Liver (tissue), 3 donors: ENCODE measurements around the gene DNAAF8.

Source experiments
- ATF3 ChIP-seq: IDR thresholded peaks from 2 replicates; pipeline ENCODE4 v1.6.1; 2016; ENCODE audit warnings: antibody characterized with exemption
- CTCF ChIP-seq: fragments of 150-350 bp; IDR thresholded peaks from 2 replicates; pipeline ENCODE4 v1.5.1; 2017; ENCODE audit warnings: improper control_type of control experiment, low read depth, low read length; ENCODE audit not compliant: missing input control
- EGR1 ChIP-seq, 2 donors: IDR thresholded peaks; 2 replicates each; pipeline ENCODE4 v1.6.1; 2016 to 2018; ENCODE audit warnings: antibody characterized with exemption in 2 of 2, low read depth in 2 of 2
- GABPA ChIP-seq, 2 donors: IDR thresholded peaks in 1 of 2; conservative IDR thresholded peaks in 1 of 2; 2 replicates each; pipeline ENCODE4 v1.6.1; 2016; ENCODE audit warnings: antibody characterized with exemption in 2 of 2, mild to moderate bottlenecking in 1 of 2, moderate library complexity in 1 of 2
- HNF4A ChIP-seq, 2 donors: conservative IDR thresholded peaks; 2 replicates each; pipeline ENCODE4 v1.6.1; 2016; ENCODE audit warnings: antibody characterized with exemption in 2 of 2, mild to moderate bottlenecking in 2 of 2
- JUND ChIP-seq, 2 donors: IDR thresholded peaks; 2 replicates each; pipeline ENCODE4 v1.6.1; 2016; ENCODE audit warnings: antibody characterized with exemption in 2 of 2
- MAX ChIP-seq: IDR thresholded peaks from 2 replicates; pipeline ENCODE4 v1.6.1; 2016; ENCODE audit warnings: antibody characterized with exemption
- RAD21 ChIP-seq, 2 donors: IDR thresholded peaks; 2 replicates each; pipeline ENCODE4 v1.6.1; 2016; ENCODE audit warnings: antibody characterized with exemption in 2 of 2, mild to moderate bottlenecking in 2 of 2
- REST ChIP-seq: IDR thresholded peaks from 2 replicates; pipeline ENCODE4 v1.6.1; 2016; ENCODE audit warnings: antibody characterized with exemption, mild to moderate bottlenecking
- RXRA ChIP-seq, 2 donors: IDR thresholded peaks; 2 replicates each; pipeline ENCODE4 v1.6.1; 2017 to 2018; ENCODE audit warnings: antibody characterized with exemption in 2 of 2, mild to moderate bottlenecking in 1 of 2
- SP1 ChIP-seq: IDR thresholded peaks from 2 replicates; pipeline ENCODE4 v1.6.1; 2018; ENCODE audit warnings: antibody characterized with exemption, mild to moderate bottlenecking
- TAF1 ChIP-seq: conservative IDR thresholded peaks from 2 replicates; pipeline ENCODE4 v1.6.1; 2016; ENCODE audit warnings: antibody characterized with exemption, mild to moderate bottlenecking
- YY1 ChIP-seq: IDR thresholded peaks from 2 replicates; pipeline ENCODE4 v1.6.1; 2016; ENCODE audit warnings: antibody characterized with exemption, mild to moderate bottlenecking
- ZBTB33 ChIP-seq: IDR thresholded peaks from 2 replicates; pipeline ENCODE4 v1.6.1; 2016; ENCODE audit warnings: antibody characterized with exemption
- donor health status: healthy.
- donor health status: healthy.

- TF ChIP-seq REST (no peak), RAD21 (IDR thresholded peaks at IDR 0.05) (no peak), CTCF (no peak), ZBTB33 (no peak), SP1 (no peak), GABPA (IDR thresholded peaks at IDR 0.05 in 1 of 2, conservative IDR thresholded peaks at IDR 0.05 in 1 of 2) (no peak), MAX (no peak), JUND (IDR thresholded peaks at IDR 0.05) (no peak), YY1 (no peak), TAF1 (no peak), HNF4A (conservative IDR thresholded peaks at IDR 0.05) (no peak), EGR1 (IDR thresholded peaks at IDR 0.05; ENCODE audit: low read depth in 2 of 2) (no peak), RXRA (IDR thresholded peaks at IDR 0.05) (no peak), ATF3 (no peak)
Measured at GRCh38 chr16:4775005-4775404, 40.7 kb downstream of the DNAAF8 start.
